CD4-positive, alpha-beta memory T cell (primary cell): Measurements from ENCODE around the gene ZBTB11. TPM values are rescaled to one million over a fixed set of nuclear protein-coding genes. Genes with fewer than 3 reads are reported as not detected.
"Not testable (repeated sequence)": the region's sequence is repeated elsewhere in the genome, so short reads cannot be mapped to it uniquely, and the experiment has no call there.

Experiments used
- CTCF ChIA-PET: fragments of 350-600 bp; sonication (Branson Sonifier 250); formaldehyde crosslinking; loops from one replicate; lab custom pipeline; 2021; ENCODE audit warnings: inconsistent platforms; ENCODE audit not compliant: partially characterized antibody; lab: Charles Lee
- POLR2A ChIA-PET: fragments of 350-600 bp; sonication (Branson Sonifier 250); formaldehyde crosslinking; loops from one replicate; lab custom pipeline; 2021; ENCODE audit not compliant: partially characterized antibody; lab: Charles Lee
- DNase-seq, 5 donors: peaks; one replicate each; pipeline versions ENCODE4 v3.0.0 to v3.0.0-alpha.2; 2020 to 2022; ENCODE audit warnings: mixed read lengths in 1 of 5
- H3K27ac ChIP-seq: one replicate; pipeline ENCODE4 v1.7.0; 2013; ENCODE audit warnings: low read depth, low read length
- H3K27me3 ChIP-seq: 2 replicates; pipeline ENCODE4 v1.7.0; 2013; ENCODE audit warnings: mild to moderate bottlenecking, low read length, moderate library complexity; ENCODE audit not compliant: insufficient read depth
- H3K36me3 ChIP-seq: 2 replicates; pipeline ENCODE4 v1.7.0; 2013; ENCODE audit warnings: mild to moderate bottlenecking, low read length, moderate library complexity; ENCODE audit not compliant: insufficient read depth
- H3K4me1 ChIP-seq: 2 replicates; pipeline ENCODE4 v1.7.0; 2013; ENCODE audit warnings: mild to moderate bottlenecking, low read length, moderate library complexity; ENCODE audit not compliant: insufficient read depth
- H3K4me3 ChIP-seq, 2 donors: one replicate each; pipeline ENCODE4 v1.7.0; 2013; ENCODE audit warnings: low read length in 2 of 2, mild to moderate bottlenecking in 1 of 2
- H3K9me3 ChIP-seq, 2 donors: one replicate each; pipeline ENCODE4 v1.7.0; 2013; ENCODE audit warnings: low read length in 2 of 2, control low read depth in 1 of 2; ENCODE audit not compliant: control insufficient read depth in 1 of 2
- H3K27ac Mint-ChIP-seq, 7 donors: one replicate each; pipeline ENCODE4 v1.8.0; 2020 to 2021; ENCODE audit warnings: mixed read lengths in 7 of 7, mild to moderate bottlenecking in 6 of 7, inconsistent platforms in 3 of 7, moderate library complexity in 3 of 7
- H3K27me3 Mint-ChIP-seq, 2 donors: one replicate each; pipeline ENCODE4 v1.8.0; 2020 to 2021; ENCODE audit warnings: mixed read lengths in 2 of 2
- H3K36me3 Mint-ChIP-seq, 2 donors: one replicate each; pipeline ENCODE4 v1.8.0; 2020 to 2021; ENCODE audit warnings: mixed read lengths in 2 of 2, inconsistent platforms in 1 of 2, mild to moderate bottlenecking in 1 of 2
- H3K4me1 Mint-ChIP-seq, 4 donors: one replicate each; pipeline ENCODE4 v1.8.0; 2020 to 2021; ENCODE audit warnings: mixed read lengths in 4 of 4, mild to moderate bottlenecking in 1 of 4
- H3K4me3 Mint-ChIP-seq, 8 donors: one replicate each; pipeline ENCODE4 v1.8.0; 2020 to 2021; ENCODE audit warnings: mixed read lengths in 8 of 8, mild to moderate bottlenecking in 7 of 8, moderate library complexity in 6 of 8, inconsistent platforms in 3 of 8
- H3K9me3 Mint-ChIP-seq, 8 donors: one replicate each; pipeline ENCODE4 v1.8.0; 2020 to 2021; ENCODE audit warnings: mixed read lengths in 8 of 8, mild to moderate bottlenecking in 5 of 8, inconsistent platforms in 3 of 8, moderate library complexity in 1 of 8
- intact Hi-C: fragments of 100-400 bp; cut with micrococcal nuclease; formaldehyde crosslinking; loops from one replicate; pipeline ENCODE4 v1.15.1; 2023
- polyA plus RNA-seq, 2 donors: library from polyadenylated mRNA; unstranded; fragments of 300-500 nt; fragmentation: Illumina TruSeq; gene quantifications; one replicate each; pipeline ENCODE4 v1.2.3, GENCODE V29; 2021
- total RNA-seq, 2 experiments: library from RNA; stranded (reverse); gene quantifications; one replicate each; pipeline ENCODE4 v1.2.3, GENCODE V29; 2021

Gene ZBTB11
- total and polyA plus RNA-seq, 4 experiments from 2014 or later = 8.9 to 50.8 (median 31.3) TPM

- Histone ChIP-seq H3K4me3 (no peak overlapping the region), H3K36me3 (no peaks in the 10 kb centered on the region), H3K27me3 (no peaks in the 10 kb centered on the region), H3K27ac (no peak overlapping the region), H3K9me3 (no peaks in the 10 kb centered on the region), H3K4me1 (peaks cover 43% of the 10 kb centered on the region)
- Mint-ChIP-seq H3K4me1 (peaks cover 25 to 45% (median 33%) of the 10 kb centered on the region in 4 donors), H3K9me3 (no peaks in the 10 kb centered on the region), H3K27ac (peak overlapping the region; percentile 54 to 95 (median 90)), H3K27me3 (no peaks in the 10 kb centered on the region), H3K36me3 (peaks cover 0 to 13% of the 10 kb centered on the region in 2 donors), H3K4me3 (peak overlapping the region in 7 of 8 donors; percentile 14 to 88 (median 60))
- peak in 1 of 5 donors; percentile 18 for DNase-seq
- ChIA-PET CTCF (interaction anchor here (0.7 to 2.2 kb wide), 7 partner anchors 10 to 508 kb away, joined by 3 to 11 read pairs (median 3); partner anchors contain the start of genes NXPE3 and RPL24), POLR2A (interaction anchor here (1.2 to 2.6 kb wide), 7 partner anchors 35 to 147 kb away, joined by 3 to 38 read pairs (median 9); partner anchors contain the start of genes NFKBIZ, NXPE3, PCNP and RPL24)
- intact Hi-C loops = no loop called here
These were observed 44.2 kb upstream of the ZBTB11 start for GRCh38 chr3:101720851-101721840.

- no peaks in the 10 kb centered on the region for H3K27me3 Mint-ChIP-seq
- DNase-seq = no peak
- H3K27ac Mint-ChIP-seq = peak overlapping the region in 2 of 7 donors; percentile 24 to 74
- no peaks in the 10 kb centered on the region for H3K9me3 Mint-ChIP-seq
- no peaks in the 10 kb centered on the region for H3K27me3 ChIP-seq
- H3K36me3 Mint-ChIP-seq = peaks cover 0 to 5% of the 10 kb centered on the region in 2 donors
- intact Hi-C loops = no loop called here
- H3K27ac ChIP-seq = no peak overlapping the region
- H3K4me1 ChIP-seq = peaks cover 34% of the 10 kb centered on the region
- POLR2A ChIA-PET = interaction anchor here (0.8 to 1.2 kb wide), 2 partner anchors 9 to 59 kb away, joined by 3 read pairs; partner anchors contain the start of gene NXPE3
- H3K9me3 ChIP-seq = no peaks in the 10 kb centered on the region
- H3K4me1 Mint-ChIP-seq = peaks cover 20 to 31% (median 25%) of the 10 kb centered on the region in 4 donors
- no peaks in the 10 kb centered on the region for H3K36me3 ChIP-seq
- no peak overlapping the region for H3K4me3 ChIP-seq
- no peak overlapping the region for H3K4me3 Mint-ChIP-seq
- CTCF ChIA-PET = interaction anchor here (0.9 to 2.1 kb wide), 4 partner anchors 9 to 83 kb away, joined by 3 to 12 read pairs (median 3); no protein-coding TSS in a partner anchor
These were observed 42.8 kb upstream of the ZBTB11 start for GRCh38 chr3:101719604-101720185.

GRCh38 chr3:101718455-101718854 lies 41.5 kb upstream of the ZBTB11 start:
- Mint-ChIP-seq H3K4me3 (no peak overlapping the region), H3K27me3 (no peaks in the 10 kb centered on the region), H3K27ac (no peak overlapping the region), H3K9me3 (no peaks in the 10 kb centered on the region), H3K36me3 (no peaks in the 10 kb centered on the region), H3K4me1 (peaks cover 16 to 21% (median 19%) of the 10 kb centered on the region in 4 donors)
- Histone ChIP-seq H3K9me3 (no peaks in the 10 kb centered on the region), H3K27ac (no peak overlapping the region), H3K4me3 (no peak overlapping the region), H3K36me3 (no peaks in the 10 kb centered on the region), H3K4me1 (peaks cover 27% of the 10 kb centered on the region), H3K27me3 (no peaks in the 10 kb centered on the region)
- ChIA-PET CTCF (interaction anchor here (0.7 to 2.1 kb wide), 5 partner anchors 11 to 132 kb away, joined by 3 to 12 read pairs (median 3); no protein-coding TSS in a partner anchor), POLR2A (interaction anchor here (1.2 kb wide), 1 partner anchor 41 kb away, joined by 4 read pairs; no protein-coding TSS in a partner anchor)
- DNase-seq = no peak
- intact Hi-C loops = no loop called here

- H3K36me3 ChIP-seq = no peaks in the 10 kb centered on the region
- no peaks in the 10 kb centered on the region for H3K27me3 ChIP-seq
- POLR2A ChIA-PET = no interaction called here
- H3K36me3 Mint-ChIP-seq = no peaks in the 10 kb centered on the region
- no peaks in the 10 kb centered on the region for H3K4me1 Mint-ChIP-seq
- no peak overlapping the region for H3K4me3 ChIP-seq
- CTCF ChIA-PET = interaction anchor here (1.1 to 2.0 kb wide), 4 partner anchors 16 to 103 kb away, joined by 3 to 6 read pairs (median 3); partner anchors contain the start of genes CEP97 and NXPE3
- no peak overlapping the region for H3K4me3 Mint-ChIP-seq
- H3K9me3 ChIP-seq = no peaks in the 10 kb centered on the region
- H3K27ac Mint-ChIP-seq = no peak overlapping the region
- no peaks in the 10 kb centered on the region for H3K27me3 Mint-ChIP-seq
- no peak for DNase-seq
- H3K4me1 ChIP-seq = no peaks in the 10 kb centered on the region
- intact Hi-C loops = no loop called here
- no peak overlapping the region for H3K27ac ChIP-seq
- no peaks in the 10 kb centered on the region for H3K9me3 Mint-ChIP-seq
These were observed 32.2 kb upstream of the ZBTB11 start for GRCh38 chr3:101709126-101709525.

GRCh38 chr3:101704639-101705038 lies 27.7 kb upstream of the ZBTB11 start:
- CTCF ChIA-PET = interaction anchor here (1.6 kb wide), 1 partner anchor 98 kb away, joined by 4 read pairs; no protein-coding TSS in a partner anchor
- H3K27ac Mint-ChIP-seq, H3K9me3 Mint-ChIP-seq, POLR2A ChIA-PET, H3K4me1 ChIP-seq, H3K4me3 ChIP-seq, H3K27me3 ChIP-seq, H3K9me3 ChIP-seq, H3K36me3 Mint-ChIP-seq, H3K4me3 Mint-ChIP-seq, intact Hi-C loops, H3K4me1 Mint-ChIP-seq, H3K27ac ChIP-seq, H3K36me3 ChIP-seq, H3K27me3 Mint-ChIP-seq, DNase-seq: not testable (repeated sequence)

- Histone ChIP-seq H3K9me3 (no peaks in the 10 kb centered on the region), H3K4me3 (no peak overlapping the region), H3K4me1 (no peaks in the 10 kb centered on the region), H3K27me3 (no peaks in the 10 kb centered on the region), H3K27ac (no peak overlapping the region), H3K36me3 (no peaks in the 10 kb centered on the region)
- intact Hi-C loops = no loop called here
- Mint-ChIP-seq H3K27ac (no peak overlapping the region), H3K36me3 (no peaks in the 10 kb centered on the region), H3K9me3 (no peaks in the 10 kb centered on the region), H3K4me3 (no peak overlapping the region), H3K4me1 (no peaks in the 10 kb centered on the region), H3K27me3 (no peaks in the 10 kb centered on the region)
- ChIA-PET CTCF (no interaction called here), POLR2A (no interaction called here)
- no peak for DNase-seq
These were observed 26.2 kb upstream of the ZBTB11 start for GRCh38 chr3:101703169-101703568.

- Histone ChIP-seq H3K27ac (no peak overlapping the region), H3K4me1 (no peaks in the 10 kb centered on the region), H3K4me3 (no peak overlapping the region), H3K36me3 (no peaks in the 10 kb centered on the region), H3K27me3 (no peaks in the 10 kb centered on the region), H3K9me3 (no peaks in the 10 kb centered on the region)
- POLR2A ChIA-PET = no interaction called here
- Mint-ChIP-seq H3K36me3 (no peaks in the 10 kb centered on the region), H3K9me3 (no peaks in the 10 kb centered on the region), H3K4me3 (no peak overlapping the region), H3K4me1 (no peaks in the 10 kb centered on the region), H3K27ac (no peak overlapping the region), H3K27me3 (no peaks in the 10 kb centered on the region)
- CTCF ChIA-PET = no interaction called here
- DNase-seq = no peak
- intact Hi-C loops = no loop called here
These were observed 25.8 kb upstream of the ZBTB11 start for GRCh38 chr3:101702726-101703125.
